Upper lobe of right lung (tissue), 1 donor: ENCODE data around the gene PTPRN2. TPM values are rescaled to one million over a fixed set of nuclear protein-coding genes. Genes with fewer than 3 reads are reported as not detected.
"Not testable (repeated sequence)": the region's sequence is repeated elsewhere in the genome, so short reads cannot be mapped to it uniquely, and the experiment has no call there.

Experiments
- ATAC-seq: fragments of 200-7000 bp; cut with Tn5 transposase; one replicate; pipeline ENCODE4 v1.9.1; 2020; ENCODE audit warnings: mild to moderate bottlenecking, moderate library complexity
- DNase-seq: peaks from one replicate; pipeline ENCODE4 v3.0.0-alpha.2; 2020
- H3K27ac ChIP-seq: fragments of 200-600 bp; one replicate; pipeline ENCODE4 v1.8.0; 2022
- H3K27me3 ChIP-seq: fragments of 200-600 bp; one replicate; pipeline ENCODE4 v1.8.0; 2022; ENCODE audit warnings: mild to moderate bottlenecking
- H3K36me3 ChIP-seq: fragments of 200-600 bp; one replicate; pipeline ENCODE4 v1.8.0; 2022
- H3K4me1 ChIP-seq: fragments of 200-600 bp; one replicate; pipeline ENCODE4 v1.8.0; 2022
- H3K4me3 ChIP-seq: fragments of 200-600 bp; one replicate; pipeline ENCODE4 v1.8.0; 2022; ENCODE audit warnings: mild to moderate bottlenecking
- H3K9me3 ChIP-seq: fragments of 200-600 bp; one replicate; pipeline ENCODE4 v1.8.0; 2022
- CTCF ChIP-seq: fragments of 200-600 bp; IDR thresholded peaks from one replicate; pipeline ENCODE4 v1.8.0; 2022; ENCODE audit warnings: antibody characterized with exemption
- intact Hi-C: fragments of 100-400 bp; cut with DNase I; formaldehyde crosslinking; loops from one replicate; pipeline ENCODE4 v1.11.0; 2022
- total RNA-seq: library from RNA; stranded (reverse); fragmentation: NEBNext Ultra II Directional; extraction: Animal tissue kit (Norgen Biotek cat#: 25700); gene quantifications from one replicate; pipeline ENCODE4 v1.2.1, GENCODE V29; 2021
- donor health status: DM: no; HTN: yes; CAD: no; lungs with severe emphysema.

Gene PTPRN2
- total RNA-seq, 1 donor from 2014 or later, result 4.9 TPM

- H3K4me3 ChIP-seq, result no peak overlapping the region
- no peak for DNase-seq
- no peaks in the 10 kb centered on the region for H3K36me3 ChIP-seq
- H3K27me3 ChIP-seq, result no peaks in the 10 kb centered on the region
- intact Hi-C loops, result no loop called here
- no peaks in the 10 kb centered on the region for H3K9me3 ChIP-seq
- TF ChIP-seq CTCF, result no peak
- ATAC-seq, result no peak
- H3K27ac ChIP-seq, result no peak overlapping the region
- H3K4me1 ChIP-seq, result no peaks in the 10 kb centered on the region
Observed at GRCh38 chr7:157941210-157941609, 646.4 kb downstream of the PTPRN2 start.

- H3K36me3 ChIP-seq, result no peaks in the 10 kb centered on the region
- H3K27ac ChIP-seq, result no peak overlapping the region
- TF ChIP-seq CTCF, result no peak
- no peaks in the 10 kb centered on the region for H3K9me3 ChIP-seq
- H3K4me1 ChIP-seq, result no peaks in the 10 kb centered on the region
- intact Hi-C loops, result no loop called here
- ATAC-seq (no peak), DNase-seq (no peak)
- H3K4me3 ChIP-seq, result no peak overlapping the region
- no peaks in the 10 kb centered on the region for H3K27me3 ChIP-seq
Observed at GRCh38 chr7:157940497-157940896, 647.1 kb downstream of the PTPRN2 start.

- Histone ChIP-seq H3K9me3 (no peaks in the 10 kb centered on the region), H3K4me1 (no peaks in the 10 kb centered on the region), H3K36me3 (no peaks in the 10 kb centered on the region), H3K27me3 (no peaks in the 10 kb centered on the region), H3K4me3 (no peak overlapping the region), H3K27ac (no peak overlapping the region)
- intact Hi-C loops, result no loop called here
- DNase-seq (no peak), ATAC-seq (no peak)
- no peak for TF ChIP-seq CTCF
Observed at GRCh38 chr7:157938211-157938610, 649.4 kb downstream of the PTPRN2 start.

GRCh38 chr7:157937406-157937805 is 650.2 kb downstream of the PTPRN2 start:
- intact Hi-C loops, result no loop called here
- Histone ChIP-seq H3K36me3 (no peaks in the 10 kb centered on the region), H3K27ac (no peak overlapping the region), H3K4me1 (no peaks in the 10 kb centered on the region), H3K9me3 (no peaks in the 10 kb centered on the region), H3K27me3 (no peaks in the 10 kb centered on the region), H3K4me3 (no peak overlapping the region)
- no peak for DNase-seq
- ATAC-seq, result no peak
- TF ChIP-seq CTCF, result no peak

- Histone ChIP-seq H3K27ac (no peak overlapping the region), H3K4me1 (no peaks in the 10 kb centered on the region), H3K9me3 (no peaks in the 10 kb centered on the region), H3K27me3 (no peaks in the 10 kb centered on the region), H3K36me3 (no peaks in the 10 kb centered on the region), H3K4me3 (no peak overlapping the region)
- DNase-seq (no peak), ATAC-seq (no peak)
- TF ChIP-seq CTCF, result no peak
- intact Hi-C loops, result no loop called here
Observed at GRCh38 chr7:157936976-157937375, 650.6 kb downstream of the PTPRN2 start.

GRCh38 chr7:157935721-157936120 is 651.9 kb downstream of the PTPRN2 start:
- H3K9me3 ChIP-seq, DNase-seq, intact Hi-C loops, H3K27me3 ChIP-seq, H3K4me3 ChIP-seq, H3K36me3 ChIP-seq, H3K27ac ChIP-seq, H3K4me1 ChIP-seq, ATAC-seq: not testable (repeated sequence)

- H3K4me1 ChIP-seq, DNase-seq, H3K27ac ChIP-seq, H3K27me3 ChIP-seq, H3K4me3 ChIP-seq, H3K9me3 ChIP-seq, ATAC-seq, H3K36me3 ChIP-seq, intact Hi-C loops: not testable (repeated sequence)
Observed at GRCh38 chr7:157933219-157934155, 654.1 kb downstream of the PTPRN2 start.
